Medulla oblongata (tissue), 1 donor: ENCODE measurements around the gene SEC62.
A peak's percentile ranks its signal among the peaks of the same experiment; 100 is the strongest.

Experiments
- DNase-seq: peaks from one replicate; pipeline ENCODE4 v3.0.0-alpha.2; 2015; ENCODE audit errors: extremely low spot score

The SEC62 gene

DNA sequence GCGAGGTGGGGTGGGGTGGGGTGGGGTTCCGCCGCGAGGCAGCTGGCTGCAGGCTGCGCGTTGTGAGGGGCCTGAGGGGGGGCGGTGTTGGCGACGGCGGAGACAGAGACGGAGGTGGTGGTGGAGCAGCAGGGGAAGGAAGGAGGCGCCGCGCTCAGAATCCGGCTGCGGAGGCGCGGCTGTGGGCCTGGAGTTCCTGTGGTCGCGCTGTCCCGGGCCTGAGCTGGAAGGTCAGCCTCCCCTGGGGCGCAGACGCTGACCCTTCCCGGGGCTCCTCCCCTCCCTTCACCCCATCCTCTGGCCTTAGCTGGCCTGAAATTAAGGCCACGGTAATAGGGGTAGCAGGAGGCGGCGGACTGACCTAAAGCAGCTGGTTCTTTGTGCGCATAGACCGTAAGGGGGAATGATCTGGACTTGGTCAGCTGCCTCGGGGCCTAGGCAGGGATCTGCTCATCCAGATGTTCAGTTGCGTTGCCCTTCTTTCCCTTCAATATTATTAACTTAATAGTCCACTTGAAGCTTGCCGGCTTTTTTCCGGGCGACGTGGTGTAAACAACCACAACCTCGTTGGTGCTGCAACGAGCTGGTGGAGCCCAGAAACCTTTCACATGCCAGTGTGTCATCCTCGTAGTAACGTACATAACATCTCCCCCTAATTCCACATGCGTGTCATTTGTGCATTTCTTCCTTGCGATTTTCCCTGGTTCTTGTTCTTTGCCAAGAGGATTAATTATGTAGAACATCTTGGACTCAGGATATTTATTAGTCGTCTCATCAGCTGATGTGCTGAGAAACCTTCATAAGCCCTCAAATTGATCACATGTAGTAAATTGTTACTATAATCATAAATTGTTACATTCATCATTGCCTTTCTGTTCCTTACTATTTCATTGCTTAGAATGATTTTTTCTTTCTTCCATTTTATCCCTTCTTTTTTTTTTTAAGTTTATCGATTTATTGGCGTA lies 626 bp downstream of the SEC62 start:
- peak; percentile 46 for DNase-seq

GRCh38 chr3:169968224-169968885 lies 1.7 kb downstream of the SEC62 start:
- no peak for DNase-seq

GRCh38 chr3:169969174-169970095 lies 2.8 kb downstream of the SEC62 start:
- DNase-seq: peak; percentile 9

- no peak for DNase-seq
Observed at GRCh38 chr3:169970847-169971246, 4.2 kb downstream of the SEC62 start.

DNA sequence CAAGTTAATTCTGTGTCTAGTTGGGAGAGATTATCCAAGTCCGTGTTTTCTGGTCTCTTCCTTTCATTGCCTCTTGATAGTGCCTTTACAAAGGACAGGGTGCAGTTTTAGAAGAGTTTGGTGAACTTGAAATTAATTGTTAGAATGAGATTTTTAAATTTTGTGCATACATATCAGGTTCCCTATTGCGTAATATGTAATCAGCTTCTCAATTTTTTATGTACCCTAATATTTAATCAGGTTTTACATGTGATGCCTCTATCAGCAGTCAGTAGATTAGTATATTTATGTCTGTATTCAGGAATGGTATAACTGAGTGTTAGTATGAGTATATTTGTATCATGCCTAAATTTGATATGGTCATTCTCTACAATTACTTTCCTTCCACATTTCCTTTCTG lies 4.9 kb downstream of the SEC62 start:
- no peak for DNase-seq

- DNase-seq: no peak
Observed at GRCh38 chr3:169980055-169980454, 13.4 kb downstream of the SEC62 start.

- DNase-seq: no peak
Observed at GRCh38 chr3:169984292-169984691, 17.7 kb downstream of the SEC62 start.

- DNase-seq: no peak
Observed at GRCh38 chr3:169990431-169990830, 23.8 kb downstream of the SEC62 start.

DNA sequence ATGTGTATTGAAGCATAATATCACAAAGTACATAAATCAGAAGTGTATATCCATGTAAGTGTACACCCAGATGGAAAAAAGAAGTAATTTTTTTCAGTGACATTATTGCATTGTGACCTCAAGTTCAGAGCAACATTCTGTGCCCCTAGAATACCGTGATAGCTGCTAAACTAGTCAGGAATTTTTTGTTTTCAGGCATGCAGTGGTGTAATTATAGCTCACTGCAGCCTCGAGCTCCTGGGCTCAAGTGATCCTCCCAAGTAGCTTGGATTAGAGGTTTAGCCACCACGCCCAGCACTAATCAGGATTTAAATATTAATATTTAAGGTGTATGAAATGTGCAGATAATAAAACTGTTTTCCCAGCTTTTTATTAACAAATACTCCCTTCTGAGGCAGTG lies 25.5 kb downstream of the SEC62 start:
- no peak for DNase-seq

- DNase-seq: no peak
Observed at GRCh38 chr3:169992781-169993180, 26.2 kb downstream of the SEC62 start.

- DNase-seq: no peak
Observed at GRCh38 chr3:169993761-169994160, 27.2 kb downstream of the SEC62 start.

GRCh38 chr3:169996063-169996462 lies 29.5 kb downstream of the SEC62 start:
- no peak for DNase-seq

DNA sequence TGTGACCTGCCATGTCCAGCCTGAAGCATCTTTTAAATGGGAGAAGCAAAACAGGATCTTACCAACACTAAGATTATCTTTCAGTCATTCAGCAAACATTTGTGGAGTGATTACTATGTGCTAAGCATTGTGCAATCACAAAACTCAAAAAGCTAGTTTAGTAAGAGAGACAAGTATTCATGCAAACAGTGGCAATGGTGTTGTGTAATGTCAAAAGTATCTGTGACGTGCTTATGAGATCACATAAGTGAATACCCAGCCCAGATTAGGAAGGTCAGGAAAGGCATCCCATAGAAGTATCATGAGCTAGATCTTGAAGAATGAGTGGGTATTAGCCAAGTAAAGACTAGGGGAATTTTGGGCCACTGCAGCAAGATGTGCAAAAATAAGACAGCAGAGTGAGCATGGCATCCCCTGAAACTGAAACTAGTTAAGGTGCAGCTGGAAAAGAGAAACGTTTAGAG lies 32.1 kb downstream of the SEC62 start:
- no peak for DNase-seq

GRCh38 chr3:169999433-169999832 lies 32.8 kb downstream of the SEC62 start:
- DNase-seq: no peak

DNA sequence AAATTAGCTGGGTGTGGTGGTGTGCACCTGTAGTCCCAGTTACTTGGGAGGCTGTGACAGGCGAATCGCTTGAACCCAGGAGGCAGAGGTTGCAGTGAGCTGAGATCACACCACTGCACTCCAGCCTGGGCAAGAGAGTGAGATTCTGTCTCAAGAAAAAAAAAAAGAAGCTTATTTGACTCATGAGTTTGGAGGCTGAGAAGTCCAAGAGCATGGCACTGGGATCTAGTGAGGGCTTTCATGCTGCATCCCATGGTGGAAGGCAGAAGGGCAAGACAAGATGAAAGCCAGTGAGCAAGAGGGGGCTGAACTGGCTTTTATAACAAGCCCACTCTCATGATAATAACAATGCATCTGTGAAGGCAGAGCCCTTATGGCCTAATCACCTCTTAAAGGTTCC lies 33.4 kb downstream of the SEC62 start:
- DNase-seq: no peak

- DNase-seq: no peak
Observed at GRCh38 chr3:170002231-170002630, 35.6 kb downstream of the SEC62 start.

- DNase-seq: peak; percentile 11
Observed at GRCh38 chr3:170002879-170003278, 36.3 kb downstream of the SEC62 start.

- peak; percentile 13 for DNase-seq
Observed at GRCh38 chr3:170003881-170004356, 37.3 kb downstream of the SEC62 start.

GRCh38 chr3:170007031-170007663 lies 40.5 kb downstream of the SEC62 start:
- DNase-seq: peak; percentile 31

DNA sequence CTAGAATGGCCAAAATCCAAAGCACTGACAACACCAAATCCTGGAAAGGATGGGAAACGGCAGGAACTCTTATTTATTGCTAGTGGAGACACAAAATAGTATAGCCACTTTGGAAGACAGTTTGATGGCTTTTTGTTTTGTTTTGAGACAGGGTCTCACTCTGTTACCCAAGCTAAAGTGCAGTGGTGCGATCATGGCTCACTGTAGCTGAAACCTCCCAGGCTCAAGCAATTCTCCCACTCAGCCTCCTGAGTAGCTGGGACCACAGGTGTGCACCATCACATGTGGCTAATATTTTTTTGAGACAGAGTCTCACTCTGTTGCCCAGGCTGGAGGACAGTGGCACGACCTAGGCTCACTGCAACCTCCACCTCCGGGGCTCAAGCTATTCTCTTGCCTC lies 43.9 kb downstream of the SEC62 start:
- no peak for DNase-seq
